GM23338 (cell line): ENCODE data around the gene RALBP1. TPM values are rescaled to one million over a fixed set of nuclear protein-coding genes. Genes with fewer than 3 reads are reported as not detected.

Experiments
- ATAC-seq: fragments of 200-7000 bp; cut with Tn5 transposase; 3 replicates; pipeline ENCODE4 v1.9.1; 2020
- DNase-seq: peaks from one replicate; pipeline ENCODE4 v3.0.0-alpha.2; 2015; ENCODE audit warnings: low spot score
- H2AFZ ChIP-seq: fragments of 200-600 bp; sonication (generic); 2 replicates; pipeline ENCODE4 v1.8.0; 2016; ENCODE audit warnings: antibody characterized with exemption, mild to moderate bottlenecking, moderate library complexity
- H3F3A ChIP-seq: fragments of 200-600 bp; sonication (generic); replicated peaks from 2 replicates; pipeline ENCODE4 v1.8.0; 2017; ENCODE audit warnings: antibody characterized with exemption, mixed run types, low read depth
- H3K27ac ChIP-seq: fragments of 200-600 bp; sonication (generic); 2 replicates; pipeline ENCODE4 v1.6.1; 2016; ENCODE audit warnings: low read depth
- H3K27me3 ChIP-seq: fragments of 200-600 bp; sonication (generic); 2 replicates; pipeline ENCODE4 v1.8.0; 2016; ENCODE audit warnings: mild to moderate bottlenecking, mixed run types, moderate library complexity; ENCODE audit not compliant: insufficient read depth
- H3K36me3 ChIP-seq: fragments of 200-600 bp; sonication (generic); 2 replicates; pipeline ENCODE4 v1.8.0; 2016; ENCODE audit warnings: mild to moderate bottlenecking; ENCODE audit not compliant: insufficient read depth
- H3K4me1 ChIP-seq: fragments of 200-600 bp; sonication (generic); 2 replicates; pipeline ENCODE4 v1.8.0; 2016; ENCODE audit warnings: mild to moderate bottlenecking, moderate library complexity; ENCODE audit not compliant: insufficient read depth
- H3K4me2 ChIP-seq: fragments of 200-600 bp; sonication (generic); 2 replicates; pipeline ENCODE4 v1.7.1; 2017; ENCODE audit warnings: mixed run types
- H3K4me3 ChIP-seq: fragments of 200-600 bp; sonication (generic); 2 replicates; pipeline ENCODE4 v1.6.1; 2016; ENCODE audit warnings: mixed run types
- H3K79me2 ChIP-seq: fragments of 200-600 bp; sonication (generic); replicated peaks from 2 replicates; pipeline ENCODE4 v1.8.0; 2017; ENCODE audit warnings: mild to moderate bottlenecking; ENCODE audit not compliant: insufficient read depth
- H3K9me2 ChIP-seq: fragments of 200-600 bp; sonication (generic); 2 replicates; pipeline ENCODE4 v1.8.0; 2017; ENCODE audit not compliant: insufficient read depth
- H4K20me1 ChIP-seq: fragments of 200-600 bp; sonication (generic); replicated peaks from 2 replicates; pipeline ENCODE4 v1.8.0; 2017; ENCODE audit warnings: mild to moderate bottlenecking; ENCODE audit not compliant: insufficient read depth
- H3K27ac Mint-ChIP-seq: 2 replicates; pipeline ENCODE4 v1.8.0; 2020; ENCODE audit warnings: inconsistent platforms, mild to moderate bottlenecking, moderate library complexity, mixed read lengths
- H3K27me3 Mint-ChIP-seq: 3 replicates; pipeline ENCODE4 v1.8.0; 2022; ENCODE audit warnings: low read depth, mild to moderate bottlenecking, moderate library complexity, mixed read lengths, inconsistent platforms; ENCODE audit not compliant: insufficient read depth, poor library complexity
- H3K36me3 Mint-ChIP-seq: 3 replicates; pipeline ENCODE4 v1.8.0; 2021; ENCODE audit warnings: low read depth, mild to moderate bottlenecking, inconsistent platforms, moderate library complexity, mixed read lengths
- H3K4me1 Mint-ChIP-seq: 3 replicates; pipeline ENCODE4 v1.8.0; 2020; ENCODE audit warnings: mild to moderate bottlenecking, inconsistent platforms, mixed read lengths
- H3K4me3 Mint-ChIP-seq: 3 replicates; pipeline ENCODE4 v1.8.0; 2021; ENCODE audit warnings: moderate library complexity, mild to moderate bottlenecking, inconsistent platforms, mixed read lengths
- H3K9me3 Mint-ChIP-seq: 3 replicates; pipeline ENCODE4 v1.8.0; 2020; ENCODE audit warnings: moderate library complexity, mild to moderate bottlenecking, inconsistent platforms, mixed read lengths
- CREB1 ChIP-seq: fragments of 250-450 bp; sonication (Bioruptor Pico); IDR thresholded peaks from 2 replicates; pipeline ENCODE4 v1.5.0; 2020; ENCODE audit warnings: low read depth, mild to moderate bottlenecking, moderate library complexity
- EZH2 ChIP-seq: fragments of 200-600 bp; sonication (generic); IDR thresholded peaks from one replicate; pipeline ENCODE4 v1.8.0; 2017; ENCODE audit warnings: antibody characterized with exemption, mild to moderate bottlenecking, low read depth; ENCODE audit not compliant: unreplicated experiment
- EZH2phosphoT487 ChIP-seq: fragments of 200-600 bp; sonication (generic); IDR thresholded peaks from one replicate; pipeline ENCODE4 v1.8.1; 2018; ENCODE audit warnings: antibody characterized with exemption; ENCODE audit not compliant: unreplicated experiment
- JUNB ChIP-seq: IDR thresholded peaks from one replicate; pipeline ENCODE4 v1.6.1; 2016; ENCODE audit warnings: antibody characterized with exemption; ENCODE audit not compliant: unreplicated experiment
- NANOG ChIP-seq: IDR thresholded peaks from 2 replicates; pipeline ENCODE4 v1.6.1; 2016; ENCODE audit warnings: antibody characterized with exemption, borderline replicate concordance
- POLR2AphosphoS5 ChIP-seq: IDR thresholded peaks from 2 replicates; pipeline ENCODE4 v1.6.1; 2016; ENCODE audit warnings: antibody characterized with exemption, low read depth
- STAT1 ChIP-seq: IDR thresholded peaks from one replicate; pipeline ENCODE4 v1.6.1; 2016; ENCODE audit warnings: antibody characterized with exemption; ENCODE audit not compliant: unreplicated experiment
- ZNF114 ChIP-seq: fragments of 250-450 bp; sonication (Bioruptor Pico); IDR thresholded peaks from 2 replicates; pipeline ENCODE4 v1.5.0; 2020; ENCODE audit warnings: mild to moderate bottlenecking, moderate library complexity
- ZNF331 ChIP-seq: fragments of 250-450 bp; sonication (Bioruptor Pico); IDR thresholded peaks from 2 replicates; pipeline ENCODE4 v1.5.0; 2020; ENCODE audit warnings: low read depth, mild to moderate bottlenecking, moderate library complexity
- polyA plus RNA-seq: library from polyadenylated mRNA; unstranded; fragments of >200 nt; fragmentation: Nextera tagmentation; extraction: Ambion mirVana; gene quantifications from 2 replicates; pipeline ENCODE4 v1.2.1, GENCODE V29; 2016
- total RNA-seq: library from RNA; depleted of rRNA; stranded (reverse); fragments of >200 nt; shearing (Covaris generic); gene quantifications from 2 replicates; pipeline ENCODE4 v1.2.3, GENCODE V29; 2014
- TF ChIP-seq, protein P1 (sequence below): IDR thresholded peaks from one replicate; pipeline ENCODE4 v1.6.1; 2018; ENCODE audit warnings: antibody characterized with exemption; ENCODE audit not compliant: unreplicated experiment
- TF ChIP-seq, protein P2 (sequence below): fragments of 250-450 bp; sonication (Bioruptor Pico); IDR thresholded peaks from 2 replicates; pipeline ENCODE4 v1.5.0; 2020; ENCODE audit warnings: mild to moderate bottlenecking, moderate library complexity
- TF ChIP-seq, protein P3 (sequence below), 2 experiments: fragments of 200-600 bp in 1 of 2; sonication (generic) in 1 of 2; conservative IDR thresholded peaks; 2 replicates each; pipeline versions ENCODE4 v1.5.1 to v1.6.1; 2016 to 2017; ENCODE audit warnings: antibody characterized with exemption in 2 of 2, low read depth in 2 of 2, mild to moderate bottlenecking in 2 of 2, moderate library complexity in 1 of 2
- TF ChIP-seq, protein P4 (sequence below): IDR thresholded peaks from 2 replicates; pipeline ENCODE4 v1.6.1; 2016; ENCODE audit warnings: antibody characterized with exemption

Gene RALBP1
- total and polyA plus RNA-seq, 2 experiments from 2014 or later = 80.9 to 103 TPM

DNA sequence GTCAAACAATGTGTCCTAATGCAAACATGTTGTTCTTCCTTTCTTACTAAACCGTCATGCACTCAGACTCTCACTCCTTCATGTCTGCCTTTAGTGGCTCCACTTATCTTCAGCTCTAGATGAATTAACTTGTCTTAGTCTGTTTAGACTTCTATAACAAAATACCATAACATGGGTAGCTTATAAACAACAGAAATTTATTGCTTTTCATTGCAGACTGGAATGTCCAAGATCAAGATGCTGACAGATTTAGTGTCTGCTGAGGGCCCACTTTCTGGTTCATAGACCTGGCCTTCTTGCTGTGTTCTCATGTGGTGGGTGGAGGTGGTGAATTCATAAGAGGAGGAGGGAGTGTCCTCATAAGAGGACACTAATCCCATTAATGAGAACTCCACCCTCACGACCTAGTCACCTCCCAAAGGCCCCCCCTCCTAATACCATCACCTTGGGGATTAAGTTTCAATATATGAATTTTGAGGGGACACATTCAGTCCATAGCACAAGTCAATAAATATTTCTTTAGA is 32.3 kb downstream of the RALBP1 start:
- peaks cover 2% of the 10 kb centered on the region for H3K27me3 Mint-ChIP-seq
- H4K20me1 ChIP-seq = no peaks in the 10 kb centered on the region
- no peak overlapping the region for H3K4me3 ChIP-seq
- H3K9me2 ChIP-seq = no peaks in the 10 kb centered on the region
- peaks cover 8% of the 10 kb centered on the region; the same call in 2 of the 3 replicates for H3K4me1 Mint-ChIP-seq
- H3K27ac ChIP-seq = no peak overlapping the region
- no peak for TF ChIP-seq ZNF331
- no peak for TF ChIP-seq JUNB
- no peak for TF ChIP-seq EZH2
- no peak for TF ChIP-seq CREB1 (CRISPR knock-in tag)
- TF ChIP-seq, protein P1, sequence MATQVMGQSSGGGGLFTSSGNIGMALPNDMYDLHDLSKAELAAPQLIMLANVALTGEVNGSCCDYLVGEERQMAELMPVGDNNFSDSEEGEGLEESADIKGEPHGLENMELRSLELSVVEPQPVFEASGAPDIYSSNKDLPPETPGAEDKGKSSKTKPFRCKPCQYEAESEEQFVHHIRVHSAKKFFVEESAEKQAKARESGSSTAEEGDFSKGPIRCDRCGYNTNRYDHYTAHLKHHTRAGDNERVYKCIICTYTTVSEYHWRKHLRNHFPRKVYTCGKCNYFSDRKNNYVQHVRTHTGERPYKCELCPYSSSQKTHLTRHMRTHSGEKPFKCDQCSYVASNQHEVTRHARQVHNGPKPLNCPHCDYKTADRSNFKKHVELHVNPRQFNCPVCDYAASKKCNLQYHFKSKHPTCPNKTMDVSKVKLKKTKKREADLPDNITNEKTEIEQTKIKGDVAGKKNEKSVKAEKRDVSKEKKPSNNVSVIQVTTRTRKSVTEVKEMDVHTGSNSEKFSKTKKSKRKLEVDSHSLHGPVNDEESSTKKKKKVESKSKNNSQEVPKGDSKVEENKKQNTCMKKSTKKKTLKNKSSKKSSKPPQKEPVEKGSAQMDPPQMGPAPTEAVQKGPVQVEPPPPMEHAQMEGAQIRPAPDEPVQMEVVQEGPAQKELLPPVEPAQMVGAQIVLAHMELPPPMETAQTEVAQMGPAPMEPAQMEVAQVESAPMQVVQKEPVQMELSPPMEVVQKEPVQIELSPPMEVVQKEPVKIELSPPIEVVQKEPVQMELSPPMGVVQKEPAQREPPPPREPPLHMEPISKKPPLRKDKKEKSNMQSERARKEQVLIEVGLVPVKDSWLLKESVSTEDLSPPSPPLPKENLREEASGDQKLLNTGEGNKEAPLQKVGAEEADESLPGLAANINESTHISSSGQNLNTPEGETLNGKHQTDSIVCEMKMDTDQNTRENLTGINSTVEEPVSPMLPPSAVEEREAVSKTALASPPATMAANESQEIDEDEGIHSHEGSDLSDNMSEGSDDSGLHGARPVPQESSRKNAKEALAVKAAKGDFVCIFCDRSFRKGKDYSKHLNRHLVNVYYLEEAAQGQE = no peak
- no peak for TF ChIP-seq STAT1
- no peak for TF ChIP-seq ZNF114 (CRISPR knock-in tag)
- no peak for TF ChIP-seq POLR2AphosphoS5
- no peak for TF ChIP-seq NANOG
- TF ChIP-seq, protein P2, sequence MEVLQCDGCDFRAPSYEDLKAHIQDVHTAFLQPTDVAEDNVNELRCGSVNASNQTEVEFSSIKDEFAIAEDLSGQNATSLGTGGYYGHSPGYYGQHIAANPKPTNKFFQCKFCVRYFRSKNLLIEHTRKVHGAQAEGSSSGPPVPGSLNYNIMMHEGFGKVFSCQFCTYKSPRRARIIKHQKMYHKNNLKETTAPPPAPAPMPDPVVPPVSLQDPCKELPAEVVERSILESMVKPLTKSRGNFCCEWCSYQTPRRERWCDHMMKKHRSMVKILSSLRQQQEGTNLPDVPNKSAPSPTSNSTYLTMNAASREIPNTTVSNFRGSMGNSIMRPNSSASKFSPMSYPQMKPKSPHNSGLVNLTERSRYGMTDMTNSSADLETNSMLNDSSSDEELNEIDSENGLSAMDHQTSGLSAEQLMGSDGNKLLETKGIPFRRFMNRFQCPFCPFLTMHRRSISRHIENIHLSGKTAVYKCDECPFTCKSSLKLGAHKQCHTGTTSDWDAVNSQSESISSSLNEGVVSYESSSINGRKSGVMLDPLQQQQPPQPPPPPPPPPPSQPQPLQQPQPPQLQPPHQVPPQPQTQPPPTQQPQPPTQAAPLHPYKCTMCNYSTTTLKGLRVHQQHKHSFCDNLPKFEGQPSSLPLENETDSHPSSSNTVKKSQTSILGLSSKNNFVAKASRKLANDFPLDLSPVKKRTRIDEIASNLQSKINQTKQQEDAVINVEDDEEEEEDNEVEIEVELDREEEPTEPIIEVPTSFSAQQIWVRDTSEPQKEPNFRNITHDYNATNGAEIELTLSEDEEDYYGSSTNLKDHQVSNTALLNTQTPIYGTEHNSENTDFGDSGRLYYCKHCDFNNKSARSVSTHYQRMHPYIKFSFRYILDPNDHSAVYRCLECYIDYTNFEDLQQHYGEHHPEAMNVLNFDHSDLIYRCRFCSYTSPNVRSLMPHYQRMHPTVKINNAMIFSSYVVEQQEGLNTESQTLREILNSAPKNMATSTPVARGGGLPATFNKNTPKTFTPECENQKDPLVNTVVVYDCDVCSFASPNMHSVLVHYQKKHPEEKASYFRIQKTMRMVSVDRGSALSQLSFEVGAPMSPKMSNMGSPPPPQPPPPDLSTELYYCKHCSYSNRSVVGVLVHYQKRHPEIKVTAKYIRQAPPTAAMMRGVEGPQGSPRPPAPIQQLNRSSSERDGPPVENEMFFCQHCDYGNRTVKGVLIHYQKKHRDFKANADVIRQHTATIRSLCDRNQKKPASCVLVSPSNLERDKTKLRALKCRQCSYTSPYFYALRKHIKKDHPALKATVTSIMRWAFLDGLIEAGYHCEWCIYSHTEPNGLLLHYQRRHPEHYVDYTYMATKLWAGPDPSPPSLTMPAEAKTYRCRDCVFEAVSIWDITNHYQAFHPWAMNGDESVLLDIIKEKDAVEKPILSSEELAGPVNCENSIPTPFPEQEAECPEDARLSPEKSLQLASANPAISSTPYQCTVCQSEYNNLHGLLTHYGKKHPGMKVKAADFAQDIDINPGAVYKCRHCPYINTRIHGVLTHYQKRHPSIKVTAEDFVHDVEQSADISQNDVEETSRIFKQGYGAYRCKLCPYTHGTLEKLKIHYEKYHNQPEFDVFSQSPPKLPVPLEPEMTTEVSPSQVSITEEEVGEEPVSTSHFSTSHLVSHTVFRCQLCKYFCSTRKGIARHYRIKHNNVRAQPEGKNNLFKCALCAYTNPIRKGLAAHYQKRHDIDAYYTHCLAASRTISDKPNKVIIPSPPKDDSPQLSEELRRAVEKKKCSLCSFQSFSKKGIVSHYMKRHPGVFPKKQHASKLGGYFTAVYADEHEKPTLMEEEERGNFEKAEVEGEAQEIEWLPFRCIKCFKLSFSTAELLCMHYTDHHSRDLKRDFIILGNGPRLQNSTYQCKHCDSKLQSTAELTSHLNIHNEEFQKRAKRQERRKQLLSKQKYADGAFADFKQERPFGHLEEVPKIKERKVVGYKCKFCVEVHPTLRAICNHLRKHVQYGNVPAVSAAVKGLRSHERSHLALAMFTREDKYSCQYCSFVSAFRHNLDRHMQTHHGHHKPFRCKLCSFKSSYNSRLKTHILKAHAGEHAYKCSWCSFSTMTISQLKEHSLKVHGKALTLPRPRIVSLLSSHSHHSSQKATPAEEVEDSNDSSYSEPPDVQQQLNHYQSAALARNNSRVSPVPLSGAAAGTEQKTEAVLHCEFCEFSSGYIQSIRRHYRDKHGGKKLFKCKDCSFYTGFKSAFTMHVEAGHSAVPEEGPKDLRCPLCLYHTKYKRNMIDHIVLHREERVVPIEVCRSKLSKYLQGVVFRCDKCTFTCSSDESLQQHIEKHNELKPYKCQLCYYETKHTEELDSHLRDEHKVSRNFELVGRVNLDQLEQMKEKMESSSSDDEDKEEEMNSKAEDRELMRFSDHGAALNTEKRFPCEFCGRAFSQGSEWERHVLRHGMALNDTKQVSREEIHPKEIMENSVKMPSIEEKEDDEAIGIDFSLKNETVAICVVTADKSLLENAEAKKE (CRISPR knock-in tag) = no peak
- TF ChIP-seq, protein P3, sequence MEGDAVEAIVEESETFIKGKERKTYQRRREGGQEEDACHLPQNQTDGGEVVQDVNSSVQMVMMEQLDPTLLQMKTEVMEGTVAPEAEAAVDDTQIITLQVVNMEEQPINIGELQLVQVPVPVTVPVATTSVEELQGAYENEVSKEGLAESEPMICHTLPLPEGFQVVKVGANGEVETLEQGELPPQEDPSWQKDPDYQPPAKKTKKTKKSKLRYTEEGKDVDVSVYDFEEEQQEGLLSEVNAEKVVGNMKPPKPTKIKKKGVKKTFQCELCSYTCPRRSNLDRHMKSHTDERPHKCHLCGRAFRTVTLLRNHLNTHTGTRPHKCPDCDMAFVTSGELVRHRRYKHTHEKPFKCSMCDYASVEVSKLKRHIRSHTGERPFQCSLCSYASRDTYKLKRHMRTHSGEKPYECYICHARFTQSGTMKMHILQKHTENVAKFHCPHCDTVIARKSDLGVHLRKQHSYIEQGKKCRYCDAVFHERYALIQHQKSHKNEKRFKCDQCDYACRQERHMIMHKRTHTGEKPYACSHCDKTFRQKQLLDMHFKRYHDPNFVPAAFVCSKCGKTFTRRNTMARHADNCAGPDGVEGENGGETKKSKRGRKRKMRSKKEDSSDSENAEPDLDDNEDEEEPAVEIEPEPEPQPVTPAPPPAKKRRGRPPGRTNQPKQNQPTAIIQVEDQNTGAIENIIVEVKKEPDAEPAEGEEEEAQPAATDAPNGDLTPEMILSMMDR (conservative IDR thresholded peaks at IDR 0.05; ENCODE audit: low read depth in 2 of 2) = no peak
- TF ChIP-seq, protein P4, sequence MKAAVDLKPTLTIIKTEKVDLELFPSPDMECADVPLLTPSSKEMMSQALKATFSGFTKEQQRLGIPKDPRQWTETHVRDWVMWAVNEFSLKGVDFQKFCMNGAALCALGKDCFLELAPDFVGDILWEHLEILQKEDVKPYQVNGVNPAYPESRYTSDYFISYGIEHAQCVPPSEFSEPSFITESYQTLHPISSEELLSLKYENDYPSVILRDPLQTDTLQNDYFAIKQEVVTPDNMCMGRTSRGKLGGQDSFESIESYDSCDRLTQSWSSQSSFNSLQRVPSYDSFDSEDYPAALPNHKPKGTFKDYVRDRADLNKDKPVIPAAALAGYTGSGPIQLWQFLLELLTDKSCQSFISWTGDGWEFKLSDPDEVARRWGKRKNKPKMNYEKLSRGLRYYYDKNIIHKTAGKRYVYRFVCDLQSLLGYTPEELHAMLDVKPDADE = no peak
- TF ChIP-seq EZH2phosphoT487 = no peak
- H3F3A ChIP-seq = no peaks in the 10 kb centered on the region
- no peak overlapping the region for H3K4me2 ChIP-seq
- no peak for ATAC-seq
- no peak overlapping the region for H3K4me3 Mint-ChIP-seq
- no peaks in the 10 kb centered on the region for H3K36me3 ChIP-seq
- H3K27me3 ChIP-seq = no peaks in the 10 kb centered on the region
- H3K4me1 ChIP-seq = no peaks in the 10 kb centered on the region
- no peak overlapping the region; the same call in 1 of the 2 replicates for H3K27ac Mint-ChIP-seq
- DNase-seq = no peak
- H2AFZ ChIP-seq = no peak overlapping the region
- H3K79me2 ChIP-seq = peaks cover 87% of the 10 kb centered on the region
- peaks cover 10% of the 10 kb centered on the region for H3K9me3 Mint-ChIP-seq
- peaks cover 11% of the 10 kb centered on the region for H3K36me3 Mint-ChIP-seq
